ENCODE measurements around the gene RPL29.

Gene RPL29

DNA sequence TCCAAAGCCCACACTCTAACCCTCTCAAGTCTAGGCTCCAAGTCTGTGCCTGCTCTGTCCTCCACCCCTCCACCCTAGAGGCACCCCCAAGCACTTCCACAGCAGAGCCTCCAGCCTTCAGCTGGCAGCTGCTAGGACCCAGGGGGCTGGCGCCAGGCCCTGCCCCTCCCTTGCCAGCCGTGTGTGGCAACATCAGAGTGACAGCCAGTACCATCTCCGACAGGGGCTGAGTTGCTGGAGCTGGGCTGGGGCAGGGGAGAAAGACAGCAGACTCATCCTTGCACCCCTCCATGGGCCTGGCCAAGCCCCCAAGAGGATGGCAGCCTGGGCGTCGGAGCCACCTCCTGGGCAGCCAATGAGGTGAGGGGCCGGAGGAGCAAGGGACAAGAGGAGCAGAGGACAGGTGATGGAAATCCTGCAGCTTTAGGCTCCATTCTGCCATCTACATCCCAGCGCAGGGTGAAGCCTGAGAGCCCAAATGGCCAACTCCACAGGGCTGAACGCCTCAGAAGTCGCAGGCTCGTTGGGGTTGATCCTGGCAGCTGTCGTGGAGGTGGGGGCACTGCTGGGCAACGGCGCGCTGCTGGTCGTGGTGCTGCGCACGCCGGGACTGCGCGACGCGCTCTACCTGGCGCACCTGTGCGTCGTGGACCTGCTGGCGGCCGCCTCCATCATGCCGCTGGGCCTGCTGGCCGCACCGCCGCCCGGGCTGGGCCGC, 40.4 kb downstream of the RPL29 start, which contains the start of gene GPR62:
Gene GPR62 (plus strand): TSS at position 207 of the 718 bp plus-strand sequence. CDS start 272 bp downstream, at position 479.
- Histone ChIP-seq H3K9me3 (ENCODE audit: low read depth, low read length) (no peaks in the 10 kb centered on the region), H3K36me3 (ENCODE audit: insufficient read depth, low read length) (no peaks in the 10 kb centered on the region), H3K9ac (ENCODE audit: insufficient read length) (no peak within 1 kb of the TSS), H3K27ac (no peak within 1 kb of the TSS), H3K4me3 (no peak within 1 kb of the TSS)
- DNase-seq (ENCODE audit: low read depth, low spot score): no peak
- no peak for TF ChIP-seq EZH2 (IDR thresholded peaks at IDR 0.05)
- no peak for TF ChIP-seq POLR2AphosphoS5 (IDR thresholded peaks at IDR 0.05; ENCODE audit: borderline replicate concordance, low read depth, low read length)
- TF ChIP-seq FOXP2 (optimal IDR thresholded peaks at IDR 0.05; ENCODE audit: control extremely low read depth, extremely low read length, insufficient read depth): no peak

GRCh38 chr3:51954713-51955112, 41.0 kb downstream of the RPL29 start:
- TF ChIP-seq EZH2 (IDR thresholded peaks at IDR 0.05) (no peak), FOXP2 (optimal IDR thresholded peaks at IDR 0.05; ENCODE audit: control extremely low read depth, extremely low read length, insufficient read depth) (no peak), POLR2AphosphoS5 (IDR thresholded peaks at IDR 0.05; ENCODE audit: borderline replicate concordance, low read depth, low read length) (no peak)
- DNase-seq (ENCODE audit: low read depth, low spot score): no peak
- no peak overlapping the region for H3K4me3 ChIP-seq
- H3K27ac ChIP-seq: no peak overlapping the region
- H3K36me3 ChIP-seq (ENCODE audit: insufficient read depth, low read length): no peaks in the 10 kb centered on the region
- no peak overlapping the region for H3K9ac ChIP-seq (ENCODE audit: insufficient read length)
- no peaks in the 10 kb centered on the region for H3K9me3 ChIP-seq (ENCODE audit: low read depth, low read length)

DNA sequence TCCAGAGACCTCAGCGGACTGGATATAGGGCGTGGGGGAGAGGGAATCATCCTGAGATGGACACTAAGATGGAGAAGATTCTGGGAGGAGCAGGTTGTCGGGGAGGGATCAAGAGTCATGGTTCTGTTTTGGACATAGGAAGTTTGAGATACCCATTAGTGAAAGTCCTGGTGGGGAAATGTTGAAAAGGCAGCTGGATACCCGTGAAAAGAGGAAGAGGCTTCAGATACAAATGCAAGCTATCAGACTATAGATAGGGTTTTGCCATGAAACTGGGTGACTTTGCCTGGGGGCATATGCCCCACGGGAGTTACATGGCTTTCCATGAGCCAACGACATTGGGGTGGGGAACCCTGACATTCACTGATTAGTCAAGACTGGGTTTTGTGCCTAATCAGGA, 41.6 kb downstream of the RPL29 start:
- Histone ChIP-seq H3K36me3 (ENCODE audit: insufficient read depth, low read length) (no peaks in the 10 kb centered on the region), H3K9ac (ENCODE audit: insufficient read length) (no peak overlapping the region), H3K27ac (no peak overlapping the region), H3K4me3 (no peak overlapping the region), H3K9me3 (ENCODE audit: low read depth, low read length) (no peaks in the 10 kb centered on the region)
- DNase-seq (ENCODE audit: low read depth, low spot score): no peak
- TF ChIP-seq FOXP2 (optimal IDR thresholded peaks at IDR 0.05; ENCODE audit: control extremely low read depth, extremely low read length, insufficient read depth): no peak
- no peak for TF ChIP-seq EZH2 (IDR thresholded peaks at IDR 0.05)
- no peak for TF ChIP-seq POLR2AphosphoS5 (IDR thresholded peaks at IDR 0.05; ENCODE audit: borderline replicate concordance, low read depth, low read length)

DNA sequence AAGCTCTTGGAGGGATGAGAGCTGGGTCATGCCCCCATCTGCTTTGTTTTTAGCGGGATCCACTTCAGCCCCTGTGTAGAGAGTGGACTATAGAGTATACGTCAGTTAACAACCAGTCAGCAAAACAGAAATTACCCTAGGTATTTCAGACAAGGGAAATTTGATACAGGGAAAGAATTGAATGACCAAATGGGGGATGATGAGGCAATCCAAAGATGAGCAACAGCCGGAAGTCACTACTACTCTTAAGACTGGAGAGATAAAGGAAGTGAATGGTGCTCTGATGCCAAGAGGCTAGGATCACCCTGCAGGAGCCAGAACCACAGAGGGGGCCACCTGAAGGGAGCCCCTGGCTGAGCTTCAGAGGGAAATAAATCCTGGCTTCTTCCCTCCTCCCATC, 42.2 kb downstream of the RPL29 start:
- H3K27ac ChIP-seq: no peak overlapping the region
- no peaks in the 10 kb centered on the region for H3K36me3 ChIP-seq (ENCODE audit: insufficient read depth, low read length)
- no peak overlapping the region for H3K9ac ChIP-seq (ENCODE audit: insufficient read length)
- no peaks in the 10 kb centered on the region for H3K9me3 ChIP-seq (ENCODE audit: low read depth, low read length)
- no peak for DNase-seq (ENCODE audit: low read depth, low spot score)
- no peak for TF ChIP-seq FOXP2 (optimal IDR thresholded peaks at IDR 0.05; ENCODE audit: control extremely low read depth, extremely low read length, insufficient read depth)
- TF ChIP-seq POLR2AphosphoS5 (IDR thresholded peaks at IDR 0.05; ENCODE audit: borderline replicate concordance, low read depth, low read length): no peak
- no peak for TF ChIP-seq EZH2 (IDR thresholded peaks at IDR 0.05)
- no peak overlapping the region for H3K4me3 ChIP-seq

DNA sequence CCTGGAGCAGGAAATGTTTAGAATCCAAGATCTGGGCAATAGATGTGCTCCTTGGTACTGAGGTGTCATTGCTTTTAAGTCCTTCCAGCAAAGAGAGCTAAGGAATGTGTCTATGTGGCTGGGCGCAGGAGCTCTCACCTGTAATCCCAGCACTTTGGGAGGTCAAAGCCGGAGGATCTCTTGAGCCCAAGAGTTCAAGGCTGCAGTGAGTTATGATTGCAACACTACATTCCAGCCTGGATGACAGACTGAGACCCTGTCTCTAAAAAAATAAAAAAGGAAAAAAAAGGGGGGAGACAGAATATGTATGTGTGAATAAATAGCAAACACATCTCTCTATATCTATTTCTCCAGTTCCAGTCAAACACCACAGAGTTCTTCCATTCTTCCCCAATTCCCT, 44.8 kb downstream of the RPL29 start:
- Histone ChIP-seq H3K36me3 (ENCODE audit: insufficient read depth, low read length) (no peaks in the 10 kb centered on the region), H3K9me3 (ENCODE audit: low read depth, low read length) (no peaks in the 10 kb centered on the region), H3K27ac (no peak overlapping the region), H3K9ac (ENCODE audit: insufficient read length) (no peak overlapping the region), H3K4me3 (no peak overlapping the region)
- no peak for DNase-seq (ENCODE audit: low read depth, low spot score)
- TF ChIP-seq FOXP2 (optimal IDR thresholded peaks at IDR 0.05; ENCODE audit: control extremely low read depth, extremely low read length, insufficient read depth): no peak
- TF ChIP-seq EZH2 (IDR thresholded peaks at IDR 0.05): no peak
- no peak for TF ChIP-seq POLR2AphosphoS5 (IDR thresholded peaks at IDR 0.05; ENCODE audit: borderline replicate concordance, low read depth, low read length)

DNA sequence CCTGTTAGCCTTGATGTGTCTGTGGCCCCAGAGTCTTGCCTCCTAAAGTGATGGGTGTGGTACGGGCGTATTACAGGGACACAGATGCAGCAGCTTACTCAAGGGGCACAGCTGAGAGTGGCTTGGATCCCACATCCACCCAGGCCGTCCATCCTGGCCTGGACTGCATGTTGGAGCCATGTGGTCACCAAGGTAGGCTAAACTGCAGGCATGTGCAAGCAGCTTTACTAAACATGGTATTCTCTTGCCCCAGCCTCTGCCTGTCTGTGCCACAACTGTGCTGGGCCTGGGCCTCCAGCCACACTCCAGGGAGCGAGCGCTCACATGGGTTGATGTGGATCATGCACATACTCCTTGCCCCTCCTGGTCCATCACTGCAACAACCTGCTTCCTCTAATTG, 46.6 kb downstream of the RPL29 start:
- no peak for DNase-seq (ENCODE audit: low read depth, low spot score)
- Histone ChIP-seq H3K36me3 (ENCODE audit: insufficient read depth, low read length) (no peaks in the 10 kb centered on the region), H3K27ac (no peak overlapping the region), H3K9me3 (ENCODE audit: low read depth, low read length) (no peaks in the 10 kb centered on the region), H3K9ac (ENCODE audit: insufficient read length) (no peak overlapping the region), H3K4me3 (no peak overlapping the region)
- no peak for TF ChIP-seq EZH2 (IDR thresholded peaks at IDR 0.05)
- no peak for TF ChIP-seq POLR2AphosphoS5 (IDR thresholded peaks at IDR 0.05; ENCODE audit: borderline replicate concordance, low read depth, low read length)
- no peak for TF ChIP-seq FOXP2 (optimal IDR thresholded peaks at IDR 0.05; ENCODE audit: control extremely low read depth, extremely low read length, insufficient read depth)

DNA sequence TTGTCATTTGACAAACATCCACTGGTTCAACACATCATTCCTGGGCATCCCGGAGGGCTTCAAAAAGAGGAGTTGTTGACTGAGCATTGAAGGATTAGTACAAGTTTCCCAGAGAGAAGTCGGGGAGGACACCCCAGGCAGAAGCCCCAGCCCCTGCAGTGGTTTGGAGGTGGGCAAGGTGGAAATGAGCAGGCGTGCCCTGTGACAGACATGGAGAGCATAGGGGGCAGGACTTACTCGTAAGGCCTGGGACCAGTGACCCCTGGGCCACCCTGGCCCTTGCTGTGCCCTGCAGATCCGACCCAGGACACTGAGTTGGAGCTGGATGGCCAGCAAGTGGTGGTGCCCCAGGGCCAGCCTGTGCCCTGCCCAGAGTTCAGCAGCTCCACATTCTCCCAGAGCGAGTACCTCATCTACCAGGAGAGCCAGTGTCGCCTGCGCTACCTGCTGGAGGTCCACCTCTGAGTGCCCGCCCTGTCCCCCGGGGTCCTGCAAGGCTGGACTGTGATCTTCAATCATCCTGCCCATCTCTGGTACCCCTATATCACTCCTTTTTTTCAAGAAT, 47.6 kb downstream of the RPL29 start:
- no peak for DNase-seq (ENCODE audit: low read depth, low spot score)
- Histone ChIP-seq H3K36me3 (ENCODE audit: insufficient read depth, low read length) (no peaks in the 10 kb centered on the region), H3K9ac (ENCODE audit: insufficient read length) (no peak overlapping the region), H3K4me3 (no peak overlapping the region), H3K27ac (no peak overlapping the region), H3K9me3 (ENCODE audit: low read depth, low read length) (no peaks in the 10 kb centered on the region)
- no peak for TF ChIP-seq EZH2 (IDR thresholded peaks at IDR 0.05)
- no peak for TF ChIP-seq POLR2AphosphoS5 (IDR thresholded peaks at IDR 0.05; ENCODE audit: borderline replicate concordance, low read depth, low read length)
- no peak for TF ChIP-seq FOXP2 (optimal IDR thresholded peaks at IDR 0.05; ENCODE audit: control extremely low read depth, extremely low read length, insufficient read depth)

DNA sequence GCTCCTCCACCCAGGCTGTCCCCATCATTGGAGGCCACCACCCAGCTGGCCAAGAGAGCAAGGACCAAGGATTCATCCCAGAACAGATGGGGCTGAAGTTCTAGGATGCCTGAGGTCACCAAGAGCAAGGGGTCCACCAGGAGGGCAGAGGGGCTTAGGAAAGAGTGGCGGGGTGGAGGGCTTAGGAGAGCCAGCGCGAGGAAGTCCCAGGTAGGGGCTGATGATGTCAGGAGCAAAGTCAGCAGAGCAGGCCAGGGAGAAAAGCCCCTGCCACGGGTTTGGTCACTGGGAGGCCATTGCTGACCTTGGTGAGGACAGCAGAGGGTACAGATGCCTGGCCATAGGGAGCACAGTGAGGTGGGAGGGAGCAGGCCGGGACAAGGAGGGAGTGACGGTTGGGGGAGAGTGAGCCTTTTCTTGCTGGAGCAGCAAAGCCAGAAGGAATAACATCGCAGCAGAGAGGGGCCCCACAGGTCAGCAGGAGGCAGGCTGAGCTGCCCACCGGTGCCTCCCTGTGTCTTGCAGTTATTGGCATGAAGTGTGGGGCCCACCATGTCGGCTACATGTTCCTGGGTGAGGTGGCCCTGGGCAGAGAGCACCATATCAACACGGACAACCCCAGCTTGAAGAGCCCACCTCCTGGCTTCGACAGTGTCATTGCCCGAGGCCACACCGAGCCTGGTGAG, 48.3 kb downstream of the RPL29 start:
- no peaks in the 10 kb centered on the region for H3K36me3 ChIP-seq (ENCODE audit: insufficient read depth, low read length)
- TF ChIP-seq POLR2AphosphoS5 (IDR thresholded peaks at IDR 0.05; ENCODE audit: borderline replicate concordance, low read depth, low read length): no peak
- TF ChIP-seq EZH2 (IDR thresholded peaks at IDR 0.05): no peak
- TF ChIP-seq FOXP2 (optimal IDR thresholded peaks at IDR 0.05; ENCODE audit: control extremely low read depth, extremely low read length, insufficient read depth): no peak
- H3K27ac ChIP-seq: no peak overlapping the region
- no peak overlapping the region for H3K4me3 ChIP-seq
- no peaks in the 10 kb centered on the region for H3K9me3 ChIP-seq (ENCODE audit: low read depth, low read length)
- no peak for DNase-seq (ENCODE audit: low read depth, low spot score)
- H3K9ac ChIP-seq (ENCODE audit: insufficient read length): no peak overlapping the region
